Testis (tissue), 5 donors: ENCODE data around the gene ACER1. TPM values are rescaled to one million over a fixed set of nuclear protein-coding genes. Genes with fewer than 3 reads are reported as not detected.

Experiments
- DNase-seq: peaks from one replicate; pipeline ENCODE4 v3.0.0-alpha.2; 2019
- H3K27ac ChIP-seq, 2 donors: fragments of 200-600 bp; sonication (generic); one replicate each; pipeline ENCODE4 v1.5.1; 2019
- H3K27me3 ChIP-seq: fragments of 200-600 bp; sonication (generic); one replicate; pipeline ENCODE4 v1.5.1; 2019
- H3K36me3 ChIP-seq: fragments of 200-600 bp; sonication (generic); one replicate; pipeline ENCODE4 v1.5.1; 2017; ENCODE audit warnings: low read depth; ENCODE audit errors: missing control alignments
- H3K4me1 ChIP-seq: fragments of 200-600 bp; sonication (generic); one replicate; pipeline ENCODE4 v1.5.1; 2019
- H3K4me3 ChIP-seq, 2 donors: fragments of 200-600 bp; sonication (generic); one replicate each; pipeline ENCODE4 v1.5.1; 2017 to 2019
- H3K9me3 ChIP-seq: fragments of 200-600 bp; sonication (generic); one replicate; pipeline ENCODE4 v1.5.1; 2017
- POLR2A ChIP-seq: fragments of 450-650 bp; IDR thresholded peaks from one replicate; pipeline ENCODE4 v1.6.1; 2017; ENCODE audit warnings: antibody characterized with exemption, mild to moderate bottlenecking, moderate library complexity
- WGBS, 2 donors: methylation state at CpG; one replicate each; pipeline ENCODE4 v1.1.5; 2018; 5-methylcytosine and 5-hydroxymethylcytosine counted together
- intact Hi-C: fragments of 100-400 bp; cut with DNase I; formaldehyde crosslinking; loops from one replicate; pipeline ENCODE4 v1.15.1; 2023; ENCODE audit warnings: low total_unique reads
- long read RNA-seq, 2 donors: transcript quantifications; one replicate each; lab custom pipeline, GENCODE V29; 2026
- polyA plus RNA-seq: library from polyadenylated mRNA; stranded (reverse); fragments of 350-450 nt; fragmentation: Illumina TruSeq; extraction: RNeasy Lipid Tissue Mini Kit (QIAGEN cat#74804); gene quantifications from one replicate; pipeline ENCODE4 v1.2.3, GENCODE V29; 2014; ENCODE audit warnings: low read depth, low replicate concordance; ENCODE audit not compliant: insufficient read depth
- total RNA-seq, 2 donors: library from RNA; depleted of rRNA; stranded (reverse); fragments of >200 nt; gene quantifications; one replicate each; pipeline ENCODE4 v1.2.3, GENCODE V29; 2016
- TF ChIP-seq, protein P1 (sequence below), 3 experiments: fragments of 450-650 bp in 2 of 3; fragments of 200-600 bp in 1 of 3; sonication (generic) in 1 of 3; IDR thresholded peaks; one replicate each; pipeline ENCODE4 v1.5.1; 2016 to 2019; ENCODE audit warnings: antibody characterized with exemption in 3 of 3, mild to moderate bottlenecking in 2 of 3, moderate library complexity in 1 of 3

The ACER1 gene, protein sequence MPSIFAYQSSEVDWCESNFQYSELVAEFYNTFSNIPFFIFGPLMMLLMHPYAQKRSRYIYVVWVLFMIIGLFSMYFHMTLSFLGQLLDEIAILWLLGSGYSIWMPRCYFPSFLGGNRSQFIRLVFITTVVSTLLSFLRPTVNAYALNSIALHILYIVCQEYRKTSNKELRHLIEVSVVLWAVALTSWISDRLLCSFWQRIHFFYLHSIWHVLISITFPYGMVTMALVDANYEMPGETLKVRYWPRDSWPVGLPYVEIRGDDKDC
- total RNA-seq (under 1 TPM; 0.39 to 0.99 TPM), polyA plus RNA-seq (1.0 TPM)
- long read RNA-seq, donor 1: 0 reads
- long read RNA-seq, donor 2: 0 reads

DNA sequence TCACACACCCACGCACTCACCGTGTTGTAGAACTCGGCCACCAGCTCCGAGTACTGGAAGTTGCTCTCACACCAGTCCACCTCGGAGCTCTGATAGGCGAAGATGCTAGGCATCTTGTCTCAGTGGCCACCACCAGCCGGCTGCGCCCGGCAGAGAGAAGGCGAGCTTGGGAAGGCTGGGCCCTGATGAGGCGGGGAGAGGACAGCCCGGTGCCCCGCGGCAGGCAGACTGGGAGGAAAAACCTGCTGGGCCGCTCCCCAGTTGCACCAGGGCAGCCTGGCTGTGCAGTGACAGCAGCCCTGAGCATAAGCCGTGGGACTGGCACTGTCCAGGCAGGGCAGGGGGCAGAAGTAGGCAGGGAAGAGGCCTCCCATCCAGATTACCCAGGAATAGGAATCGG, at the start of gene ACER1:
Gene ACER1 (minus strand): TSS at position 174 of the 400 bp plus-strand sequence. CDS start 61 bp downstream, at position 113.
- intact Hi-C loops: no loop called here
- DNase-seq: no peak
- Histone ChIP-seq H3K9me3 (no peaks in the 10 kb centered on the region), H3K4me1 (no peaks in the 10 kb centered on the region), H3K27me3 (no peaks in the 10 kb centered on the region), H3K36me3 (no peaks in the 10 kb centered on the region), H3K4me3 (no peak within 1 kb of the TSS), H3K27ac (no peak within 1 kb of the TSS)
- 74 to 79% methylated on average over 16 to 17 of the region's 17 CpGs for WGBS, 2 donors
- TF ChIP-seq, protein P1, sequence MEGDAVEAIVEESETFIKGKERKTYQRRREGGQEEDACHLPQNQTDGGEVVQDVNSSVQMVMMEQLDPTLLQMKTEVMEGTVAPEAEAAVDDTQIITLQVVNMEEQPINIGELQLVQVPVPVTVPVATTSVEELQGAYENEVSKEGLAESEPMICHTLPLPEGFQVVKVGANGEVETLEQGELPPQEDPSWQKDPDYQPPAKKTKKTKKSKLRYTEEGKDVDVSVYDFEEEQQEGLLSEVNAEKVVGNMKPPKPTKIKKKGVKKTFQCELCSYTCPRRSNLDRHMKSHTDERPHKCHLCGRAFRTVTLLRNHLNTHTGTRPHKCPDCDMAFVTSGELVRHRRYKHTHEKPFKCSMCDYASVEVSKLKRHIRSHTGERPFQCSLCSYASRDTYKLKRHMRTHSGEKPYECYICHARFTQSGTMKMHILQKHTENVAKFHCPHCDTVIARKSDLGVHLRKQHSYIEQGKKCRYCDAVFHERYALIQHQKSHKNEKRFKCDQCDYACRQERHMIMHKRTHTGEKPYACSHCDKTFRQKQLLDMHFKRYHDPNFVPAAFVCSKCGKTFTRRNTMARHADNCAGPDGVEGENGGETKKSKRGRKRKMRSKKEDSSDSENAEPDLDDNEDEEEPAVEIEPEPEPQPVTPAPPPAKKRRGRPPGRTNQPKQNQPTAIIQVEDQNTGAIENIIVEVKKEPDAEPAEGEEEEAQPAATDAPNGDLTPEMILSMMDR (IDR thresholded peaks at IDR 0.05): no peak
- TF ChIP-seq POLR2A: no peak

DNA sequence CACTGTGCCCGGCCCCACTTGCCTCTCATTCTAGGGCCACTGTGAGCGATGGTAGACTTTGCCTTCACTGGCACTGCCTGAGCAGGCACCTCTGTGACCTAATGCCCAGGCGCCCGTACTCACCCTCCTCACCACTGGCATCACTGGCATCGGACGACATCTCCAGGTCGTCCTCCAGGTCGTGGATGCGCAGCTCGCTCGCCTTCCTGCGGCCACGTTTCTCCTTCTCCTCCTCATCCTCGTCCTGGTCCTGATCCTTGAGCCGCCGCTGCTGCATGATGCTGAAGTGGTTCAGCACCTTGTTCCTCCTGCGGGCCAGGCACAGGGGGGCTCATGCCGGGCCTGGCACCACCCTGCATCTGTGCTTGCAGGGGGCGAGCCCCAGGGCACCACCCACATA, 49.8 kb upstream of the ACER1 start:
- no peaks in the 10 kb centered on the region for H3K9me3 ChIP-seq
- TF ChIP-seq, protein P1 (IDR thresholded peaks at IDR 0.05): no peak
- TF ChIP-seq POLR2A: no peak
- no peaks in the 10 kb centered on the region for H3K27me3 ChIP-seq
- no peaks in the 10 kb centered on the region for H3K4me1 ChIP-seq
- WGBS, 2 donors: 96 to 97% methylated on average over 16 to 19 of the region's 19 CpGs
- H3K36me3 ChIP-seq: no peaks in the 10 kb centered on the region
- no peak overlapping the region for H3K4me3 ChIP-seq
- DNase-seq: no peak
- no peak overlapping the region for H3K27ac ChIP-seq
- intact Hi-C loops: no loop called here

DNA sequence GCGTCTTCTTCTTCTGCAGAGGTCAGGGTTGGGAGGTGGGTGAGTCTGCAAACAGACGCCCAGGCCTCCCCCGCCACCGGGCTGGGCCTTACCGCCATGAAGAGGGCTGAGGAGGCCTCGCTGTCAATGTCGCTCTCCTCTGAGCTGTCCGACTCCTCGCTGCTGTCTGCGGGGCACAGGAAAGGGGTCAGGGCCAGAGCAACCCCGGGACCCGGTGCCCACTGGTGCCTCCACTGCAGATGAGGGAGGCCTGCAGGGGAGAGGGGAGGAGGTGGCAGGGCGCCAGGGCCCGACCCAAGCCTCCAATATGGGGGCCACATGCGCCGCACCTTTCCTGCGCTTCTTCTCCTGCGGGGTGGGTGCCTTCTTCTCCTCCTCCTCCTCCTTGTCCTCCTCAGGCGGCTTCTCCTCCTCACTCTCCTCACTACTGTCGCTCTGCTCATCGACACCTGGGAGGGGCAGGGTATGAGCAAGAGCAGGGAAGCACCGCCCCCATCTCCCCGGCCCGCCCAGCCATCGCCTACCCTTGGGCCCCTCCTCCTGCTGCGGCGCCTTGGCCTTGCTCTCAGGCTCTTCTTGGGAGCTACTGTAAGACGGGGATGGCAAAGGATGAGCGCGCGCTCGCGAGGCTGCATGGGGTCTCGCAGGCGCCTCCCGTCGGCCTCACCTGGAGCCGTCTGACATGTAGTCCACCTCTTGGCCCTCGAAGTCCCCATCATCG, 47.8 kb upstream of the ACER1 start:
- Histone ChIP-seq H3K27me3 (no peaks in the 10 kb centered on the region), H3K4me3 (no peak overlapping the region), H3K27ac (no peak overlapping the region), H3K9me3 (no peaks in the 10 kb centered on the region), H3K36me3 (no peaks in the 10 kb centered on the region), H3K4me1 (no peaks in the 10 kb centered on the region)
- no peak for DNase-seq
- TF ChIP-seq, protein P1 (IDR thresholded peaks at IDR 0.05): no peak
- no peak for TF ChIP-seq POLR2A
- 96 to 98% methylated on average over 28 to 31 of the region's 40 CpGs for WGBS, 2 donors
- intact Hi-C loops: no loop called here

DNA sequence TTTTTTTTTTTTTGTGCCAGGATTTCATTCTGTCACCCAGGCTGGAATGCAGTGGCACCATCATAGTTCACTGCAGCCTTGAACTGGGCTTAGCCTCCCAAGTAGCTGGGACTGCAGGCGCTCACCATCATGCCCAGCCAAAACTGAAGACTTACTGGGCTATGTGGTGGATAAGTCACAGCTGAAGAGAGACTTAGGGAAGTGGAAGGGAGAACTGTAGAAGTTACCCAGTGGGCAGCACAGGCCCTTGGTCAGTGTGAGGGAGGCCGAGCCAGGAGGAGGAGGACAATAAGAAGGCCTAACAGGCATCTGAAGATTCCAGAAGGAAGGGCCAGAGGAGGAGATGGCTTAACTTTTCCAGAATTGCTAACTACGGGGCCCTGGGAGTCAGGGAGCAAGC, 46.3 kb upstream of the ACER1 start:
- intact Hi-C loops: no loop called here
- Histone ChIP-seq H3K27ac (no peak overlapping the region), H3K27me3 (no peaks in the 10 kb centered on the region), H3K4me3 (no peak overlapping the region), H3K4me1 (no peaks in the 10 kb centered on the region), H3K36me3 (no peaks in the 10 kb centered on the region), H3K9me3 (no peaks in the 10 kb centered on the region)
- no peak for TF ChIP-seq POLR2A
- TF ChIP-seq, protein P1 (IDR thresholded peaks at IDR 0.05): no peak
- WGBS, 2 donors: 91 to 97% methylated on average over 3 of the region's 3 CpGs
- DNase-seq: no peak
